Amniotic epithelial cell (primary cell): Measurements from ENCODE around the gene ASXL1.
A peak's percentile ranks its signal among the peaks of the same experiment; 100 is the strongest.

Experiments
- DNase-seq: peaks from one replicate; pipeline ENCODE4 v3.0.0-alpha.2; 2010; ENCODE audit warnings: low read depth

ASXL1 gene

DNA sequence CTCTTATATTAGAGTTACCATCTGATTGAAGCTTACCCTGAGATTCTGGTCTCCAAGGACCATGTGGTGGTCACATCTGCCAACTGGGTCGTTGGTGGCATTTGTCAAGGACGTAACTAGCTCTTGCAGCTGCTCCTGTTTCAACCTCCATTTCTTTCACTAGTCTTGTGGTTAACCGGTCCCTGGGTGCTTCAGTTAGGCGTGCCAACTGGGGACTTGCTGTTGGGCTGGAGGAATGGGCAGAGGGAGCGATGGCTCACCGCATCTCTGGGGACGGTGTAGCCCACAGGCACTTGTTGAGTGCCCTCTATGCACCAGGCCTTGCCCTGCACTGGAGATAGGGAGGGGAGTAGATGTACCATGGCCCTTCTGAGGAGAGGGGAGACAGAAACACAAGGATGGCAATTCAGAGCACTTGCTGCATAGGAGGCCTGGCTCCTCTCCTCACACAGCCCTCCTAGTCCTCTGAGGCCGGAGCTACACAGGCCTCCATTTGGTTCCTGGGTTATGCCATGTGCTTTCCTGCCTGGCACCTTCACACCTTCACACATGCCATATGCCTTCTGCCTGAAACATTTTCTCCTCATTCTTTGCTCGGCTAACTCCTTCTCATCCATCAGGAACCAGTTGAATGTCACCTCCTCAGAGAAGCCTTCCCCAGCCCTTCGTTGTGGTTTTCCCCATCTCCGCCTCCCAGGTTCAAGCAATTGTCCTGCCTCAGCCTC, 20.0 kb upstream of the ASXL1 start:
- no peak for DNase-seq

DNA sequence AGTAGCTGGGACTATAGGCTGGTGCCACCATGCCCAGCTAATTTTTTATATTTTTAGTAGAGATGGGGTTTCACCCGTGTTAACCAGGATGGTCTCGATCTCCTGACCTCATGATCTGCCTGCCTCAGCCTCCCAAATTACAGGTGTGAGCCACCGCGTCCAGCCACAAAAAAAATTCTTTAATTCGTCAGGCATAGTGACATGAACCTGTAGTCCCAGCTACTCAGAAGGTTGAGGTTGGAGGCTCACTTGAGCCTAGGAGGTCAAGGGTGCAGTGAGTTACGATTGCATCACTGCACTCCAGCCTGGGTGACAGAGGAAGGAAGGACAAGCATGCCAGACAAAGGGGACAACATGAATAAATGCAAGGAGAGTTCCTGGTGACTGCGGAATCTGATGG, 19.5 kb upstream of the ASXL1 start:
- DNase-seq, result no peak

DNA sequence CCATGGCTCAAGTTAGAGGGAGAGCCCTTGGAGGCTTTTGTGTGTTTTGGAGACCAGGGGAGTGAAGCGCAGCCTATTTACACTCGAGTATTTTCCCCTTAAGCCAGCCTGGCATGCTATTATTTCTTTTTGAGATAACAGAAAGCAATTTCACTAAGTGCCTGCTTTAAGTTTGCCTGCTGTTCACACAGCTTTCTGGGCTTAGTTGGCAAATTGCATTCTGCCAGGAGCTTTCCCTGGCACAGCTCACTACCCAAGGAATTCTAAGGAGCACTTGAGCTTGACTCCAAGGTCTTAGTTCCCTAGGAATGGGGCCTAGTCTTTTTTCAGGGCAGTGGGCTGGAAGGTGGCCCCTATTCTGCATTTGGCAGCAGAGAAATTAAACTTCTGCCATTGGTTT, 19.0 kb upstream of the ASXL1 start:
- no peak for DNase-seq

DNA sequence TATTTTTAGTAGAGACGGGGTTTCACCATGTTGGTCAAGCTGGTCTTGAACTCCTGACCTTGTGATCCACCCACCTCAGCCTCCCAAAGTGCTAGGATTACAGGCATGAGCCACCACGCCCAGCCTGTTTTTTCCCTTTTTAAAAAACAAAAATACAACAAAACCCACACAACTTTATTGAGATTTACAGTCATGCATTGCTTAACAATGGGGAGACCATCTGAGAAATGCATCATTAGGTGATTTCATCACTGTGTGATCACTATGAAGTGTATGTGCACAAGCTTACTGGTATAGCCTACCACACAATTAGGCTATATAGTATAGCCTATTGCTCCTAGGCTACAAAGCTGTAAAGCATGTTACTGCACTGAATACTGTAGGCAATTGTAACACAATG, 17.1 kb upstream of the ASXL1 start:
- peak; percentile 72 for DNase-seq

DNA sequence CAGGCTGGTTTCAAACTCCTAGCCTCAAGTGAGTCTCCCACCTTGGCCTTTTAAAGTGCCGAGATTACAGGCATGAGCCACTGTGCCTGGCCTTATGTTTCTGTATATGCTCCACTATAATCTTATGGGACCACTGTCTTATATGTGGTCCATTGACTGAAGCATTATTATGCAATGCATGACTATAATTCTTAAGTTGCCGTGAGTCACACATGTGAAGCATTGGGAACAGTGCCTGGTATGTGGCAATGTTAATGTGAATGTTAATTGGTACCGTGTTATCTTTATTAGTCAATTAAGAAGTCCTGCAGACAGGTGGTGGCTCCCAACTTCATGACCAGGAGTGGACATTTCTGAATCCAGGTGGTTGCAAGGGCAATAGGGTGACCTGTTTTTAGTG, 14.7 kb upstream of the ASXL1 start:
- DNase-seq, result peak; percentile 90

DNA sequence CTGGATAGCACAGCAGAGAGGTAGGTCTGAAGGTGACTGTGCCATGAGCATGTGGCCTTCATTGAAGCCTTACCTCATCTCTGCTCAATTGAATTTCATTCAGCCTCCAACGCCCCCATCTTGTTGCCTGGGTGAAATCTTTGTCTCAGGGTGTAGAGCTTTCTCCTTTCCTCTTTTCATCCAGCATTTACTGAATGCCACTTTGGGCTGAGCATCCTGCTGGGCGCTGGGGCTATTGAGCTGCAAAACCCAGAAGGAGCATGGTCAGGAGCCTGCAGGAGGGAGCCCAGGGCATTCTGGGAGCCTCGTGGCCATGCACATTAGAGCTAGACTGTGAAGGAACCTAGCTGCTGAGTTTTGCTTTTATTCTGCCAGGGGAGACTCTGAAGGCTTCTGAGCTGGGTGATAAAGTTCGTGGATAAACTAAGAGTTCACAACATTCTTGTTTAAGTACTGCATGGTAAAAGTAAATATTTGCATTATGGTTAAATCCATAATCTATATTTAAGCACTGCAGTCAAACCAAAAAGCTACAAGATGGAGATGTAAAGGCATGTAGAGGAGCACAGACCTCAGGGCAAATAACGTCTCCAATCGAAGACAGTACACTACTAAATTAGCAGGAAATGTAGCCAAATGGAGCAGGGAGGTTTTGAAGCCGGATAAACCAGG, 13.2 kb upstream of the ASXL1 start:
- no peak for DNase-seq

DNA sequence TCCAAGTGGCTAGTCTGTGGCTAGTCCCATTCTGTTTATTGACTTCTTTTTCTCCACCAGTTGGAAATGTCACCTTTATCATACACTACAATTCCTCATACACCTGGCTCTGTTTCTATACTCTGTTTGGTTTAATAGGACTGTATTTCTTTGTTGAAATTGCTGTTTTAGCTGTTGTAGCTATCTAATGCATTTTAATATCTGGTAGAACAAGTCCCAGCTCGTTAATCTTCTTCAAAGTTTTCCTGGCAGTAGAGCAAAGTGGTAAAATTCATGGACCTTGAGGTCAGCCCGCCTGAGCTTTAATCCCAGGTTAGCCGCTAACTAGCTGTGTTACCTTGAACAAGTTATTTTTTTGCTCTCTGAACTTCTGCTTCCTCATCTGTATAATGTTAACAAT, 9.9 kb upstream of the ASXL1 start:
- DNase-seq, result no peak

DNA sequence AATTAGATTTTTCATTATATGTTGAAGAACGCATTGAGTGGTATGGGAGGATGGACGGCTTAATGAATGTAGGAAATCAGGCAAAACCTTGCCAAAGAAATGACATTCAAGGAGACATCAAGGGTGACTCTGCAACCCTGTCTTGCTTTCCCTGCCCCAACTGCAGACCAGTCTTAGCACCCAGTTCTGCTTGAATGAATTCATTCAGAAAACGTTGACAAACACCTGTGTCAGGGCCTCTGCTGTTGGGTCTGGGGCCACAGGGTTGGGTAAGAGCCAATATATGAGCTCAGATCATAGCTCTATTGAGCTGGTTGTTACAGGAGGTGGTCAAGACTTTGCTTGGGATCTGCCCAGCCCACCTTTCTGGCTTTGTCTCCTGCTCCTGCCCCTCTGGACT, 7.7 kb upstream of the ASXL1 start:
- no peak for DNase-seq

DNA sequence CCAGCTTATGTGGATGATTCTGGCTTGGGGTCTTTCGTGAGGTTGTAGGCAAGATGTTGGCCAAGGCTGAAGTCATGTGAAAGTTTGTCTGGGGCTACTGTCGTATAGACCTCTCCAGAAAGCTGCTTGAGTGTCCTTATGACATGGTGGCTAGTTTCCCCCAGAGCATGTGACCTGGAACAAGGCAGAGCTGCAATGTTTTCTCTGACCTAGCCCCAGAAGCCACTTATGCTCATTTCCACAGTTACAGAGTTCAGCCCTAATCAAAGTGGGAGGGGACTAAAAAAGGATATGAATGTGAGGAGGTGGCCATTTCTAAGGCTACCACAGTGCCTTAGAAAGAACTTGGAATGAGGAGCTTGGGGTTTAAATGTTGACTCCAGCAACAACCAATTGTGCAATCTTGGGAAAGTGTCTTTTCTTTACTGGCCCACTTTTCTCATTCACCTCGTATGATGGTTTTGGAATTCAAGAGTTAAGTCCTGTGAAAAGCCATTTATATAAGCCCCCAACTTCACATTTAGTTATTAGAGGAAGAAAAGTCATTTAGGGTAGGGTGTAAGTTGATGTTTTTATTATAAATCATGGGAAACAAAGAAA, 5.9 kb upstream of the ASXL1 start:
- no peak for DNase-seq

DNA sequence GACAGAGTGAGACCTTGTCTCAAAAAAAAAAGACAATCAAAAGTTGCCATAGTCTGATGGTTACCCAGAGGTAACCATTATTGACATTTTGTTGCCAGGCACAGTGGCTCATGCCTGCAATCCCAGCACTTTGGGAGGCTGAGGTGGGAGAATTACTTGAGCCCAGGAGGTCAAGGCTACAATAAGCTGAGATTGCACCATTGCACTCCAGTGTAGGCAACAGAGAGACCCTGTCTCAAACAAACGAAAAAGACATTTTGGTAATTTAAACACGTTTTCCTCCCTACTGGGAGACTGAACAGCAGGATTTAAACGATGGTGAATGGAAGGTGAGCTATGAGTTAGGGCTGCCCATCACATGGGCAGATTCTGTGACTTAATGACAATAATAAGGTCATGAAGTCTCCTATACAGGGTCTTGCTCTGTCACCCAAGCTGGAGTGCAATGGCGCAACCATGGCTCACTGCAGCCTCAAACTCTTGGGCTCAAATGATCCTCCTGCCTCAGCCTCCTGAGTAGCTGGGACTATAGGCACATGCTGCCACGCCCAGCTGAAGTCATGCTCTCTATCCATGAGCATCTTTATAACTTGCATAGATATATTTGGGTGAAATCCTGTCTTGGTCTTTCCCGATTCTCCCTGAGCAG, 4.2 kb upstream of the ASXL1 start:
- no peak for DNase-seq

DNA sequence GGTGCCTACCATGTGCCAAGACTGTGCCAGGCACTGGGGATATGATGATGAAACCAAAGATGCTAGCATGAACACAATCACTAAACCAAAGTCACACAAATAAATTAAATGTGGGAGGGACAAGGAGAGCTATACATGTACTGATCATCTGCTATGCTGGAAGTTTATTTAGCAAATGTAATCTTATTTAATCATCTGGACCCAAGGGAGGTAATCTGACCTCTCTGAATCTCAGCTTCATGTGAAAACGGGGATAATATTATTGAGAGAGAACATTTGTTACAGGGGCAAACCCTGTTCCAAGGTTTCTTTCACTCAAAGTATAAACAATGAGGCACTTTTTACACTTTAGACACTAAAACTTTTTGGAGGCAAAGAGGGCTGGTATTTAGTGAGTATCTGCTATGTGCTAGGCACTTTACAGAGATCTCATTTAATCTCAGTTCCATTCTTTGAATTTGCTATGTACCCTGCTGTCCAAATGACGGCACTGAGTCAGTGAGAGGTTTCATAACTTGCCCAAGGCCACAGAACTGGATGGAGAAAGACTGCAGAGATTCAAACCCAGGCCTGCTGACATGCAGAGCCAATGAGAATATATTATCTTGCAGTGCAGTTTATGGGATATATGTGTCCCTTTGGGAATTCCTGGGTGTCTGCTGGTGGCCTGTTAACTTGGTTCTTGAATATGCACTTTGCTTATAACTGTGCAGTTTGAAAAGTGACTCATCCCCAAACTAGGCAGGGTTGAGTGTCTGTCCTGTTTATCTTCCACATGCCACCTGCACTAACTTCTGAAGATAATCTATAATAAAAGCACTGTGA, 3.3 kb upstream of the ASXL1 start:
- peak; percentile 78 for DNase-seq

DNA sequence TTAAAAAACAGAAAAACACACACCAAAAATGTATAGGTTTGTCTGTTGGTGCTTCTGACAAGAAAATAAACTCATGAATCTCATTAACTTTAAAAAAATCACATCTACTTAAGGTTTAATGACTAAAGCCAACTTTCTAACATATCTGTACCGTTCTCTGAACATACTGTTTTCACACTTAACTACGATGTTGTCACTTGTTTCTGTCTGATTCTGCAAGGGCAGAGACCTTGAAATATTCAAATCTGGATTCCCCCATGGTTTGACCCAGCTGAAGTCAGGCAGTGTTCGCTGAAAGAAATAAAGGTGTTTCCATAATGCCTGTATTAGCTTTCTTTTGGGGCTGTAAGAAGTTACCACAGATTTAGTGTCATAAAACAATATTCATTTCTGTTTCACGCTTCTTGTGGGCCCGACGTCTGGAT, 2.7 kb upstream of the ASXL1 start:
- DNase-seq, result no peak

DNA sequence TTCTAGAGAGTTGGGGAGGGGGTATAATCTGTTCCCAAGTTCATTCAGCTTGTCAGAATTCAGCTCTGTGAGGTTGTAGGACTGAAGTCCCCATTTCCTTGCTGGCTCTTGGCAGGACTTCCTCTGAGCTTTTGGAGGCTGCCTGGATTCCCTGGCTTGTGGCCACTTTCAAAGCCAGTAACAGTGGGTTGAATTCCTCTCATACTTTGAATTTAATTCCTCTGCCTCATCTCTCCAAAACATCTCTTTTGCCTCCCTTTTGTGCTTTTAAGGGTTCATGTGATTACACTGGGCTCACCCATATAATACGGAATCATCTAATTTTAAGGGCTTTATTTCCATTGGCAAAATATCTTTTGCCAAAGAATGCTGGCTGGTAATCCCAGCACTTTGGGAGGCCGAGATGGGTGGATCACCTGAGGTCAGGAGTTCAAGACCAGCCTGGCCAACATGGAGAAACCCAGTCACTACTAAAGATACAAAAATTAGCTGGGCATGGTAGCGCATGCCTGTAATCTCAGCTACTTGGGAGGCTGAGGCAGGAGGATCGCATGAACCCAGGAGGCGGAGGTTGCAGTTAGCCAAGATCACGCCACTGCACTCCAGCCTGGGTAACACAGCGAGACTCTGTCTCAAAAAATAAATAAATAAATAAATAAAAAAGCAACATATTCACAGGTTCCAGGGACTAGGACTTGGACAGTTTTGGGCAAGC, 2.1 kb upstream of the ASXL1 start:
- DNase-seq, result peak; percentile 55

DNA sequence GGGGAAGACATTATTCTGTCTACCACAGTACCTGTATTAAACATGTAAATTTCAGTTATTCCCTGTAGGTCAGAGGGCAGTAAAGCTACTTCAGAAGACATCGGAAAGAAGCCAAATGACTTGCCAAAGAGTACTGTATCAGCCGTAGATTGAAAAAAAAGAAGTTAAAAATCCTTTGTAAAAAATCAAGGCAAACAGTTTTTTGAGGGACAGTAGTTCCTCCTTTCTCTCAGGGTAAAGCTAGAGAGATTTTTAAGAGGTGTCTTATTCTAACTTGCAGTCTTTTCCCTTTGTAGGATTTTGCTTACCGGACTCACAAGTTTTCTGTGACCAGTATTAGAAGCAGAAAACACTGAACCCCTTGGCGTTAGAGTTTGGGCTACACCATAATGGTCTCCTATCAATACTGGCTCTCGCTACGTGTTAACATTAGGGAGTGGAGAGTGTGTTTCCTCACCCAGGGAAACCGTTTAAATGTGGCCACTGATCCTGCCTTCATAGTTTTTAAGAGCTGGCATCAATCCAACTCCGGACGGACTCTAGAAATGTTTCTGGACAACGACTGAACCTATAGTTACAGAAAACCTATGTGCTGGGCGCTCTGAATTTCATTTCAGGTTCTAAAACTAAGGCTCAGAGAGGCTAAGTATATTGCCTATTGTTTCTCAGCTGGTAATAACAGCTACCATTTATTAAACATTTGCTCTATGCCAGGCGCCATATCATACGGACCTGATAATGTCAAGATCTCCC, 1.3 kb upstream of the ASXL1 start:
- no peak for DNase-seq

DNA sequence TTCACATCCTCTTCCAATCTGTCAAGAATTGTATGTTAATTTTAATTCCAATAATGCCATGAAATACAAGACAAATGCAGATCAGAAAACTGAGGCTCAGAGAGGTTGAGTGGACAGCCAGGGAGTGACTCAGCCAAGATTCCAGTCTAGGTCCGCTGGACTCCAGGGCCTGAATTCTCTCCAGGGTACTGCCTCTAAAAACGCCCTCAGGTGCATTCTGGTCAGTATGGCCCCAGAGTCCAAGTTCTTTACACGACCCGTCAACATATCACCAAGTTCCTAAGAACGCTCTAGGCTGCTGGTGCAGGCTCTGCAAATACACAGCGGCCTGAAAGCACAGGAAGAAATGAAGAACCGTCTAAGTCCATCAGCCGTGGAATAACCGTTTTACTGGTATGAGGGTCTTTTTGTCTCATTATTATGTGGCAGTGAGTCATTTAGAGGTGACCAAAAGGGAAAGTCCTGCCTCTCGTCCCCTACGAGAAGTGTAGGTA, 709 bp upstream of the ASXL1 start:
- peak; percentile 42 for DNase-seq

DNA sequence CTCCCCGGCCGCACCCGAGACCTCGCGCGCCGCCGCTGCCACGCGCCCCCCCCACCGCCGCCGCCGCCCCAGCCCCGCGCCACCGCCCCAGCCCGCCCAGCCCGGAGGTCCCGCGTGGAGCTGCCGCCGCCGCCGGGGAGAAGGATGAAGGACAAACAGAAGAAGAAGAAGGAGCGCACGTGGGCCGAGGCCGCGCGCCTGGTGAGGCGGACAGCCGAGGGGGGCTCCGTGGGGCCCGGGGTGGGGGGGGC, 426 bp downstream of the ASXL1 start:
- DNase-seq, result no peak

DNA sequence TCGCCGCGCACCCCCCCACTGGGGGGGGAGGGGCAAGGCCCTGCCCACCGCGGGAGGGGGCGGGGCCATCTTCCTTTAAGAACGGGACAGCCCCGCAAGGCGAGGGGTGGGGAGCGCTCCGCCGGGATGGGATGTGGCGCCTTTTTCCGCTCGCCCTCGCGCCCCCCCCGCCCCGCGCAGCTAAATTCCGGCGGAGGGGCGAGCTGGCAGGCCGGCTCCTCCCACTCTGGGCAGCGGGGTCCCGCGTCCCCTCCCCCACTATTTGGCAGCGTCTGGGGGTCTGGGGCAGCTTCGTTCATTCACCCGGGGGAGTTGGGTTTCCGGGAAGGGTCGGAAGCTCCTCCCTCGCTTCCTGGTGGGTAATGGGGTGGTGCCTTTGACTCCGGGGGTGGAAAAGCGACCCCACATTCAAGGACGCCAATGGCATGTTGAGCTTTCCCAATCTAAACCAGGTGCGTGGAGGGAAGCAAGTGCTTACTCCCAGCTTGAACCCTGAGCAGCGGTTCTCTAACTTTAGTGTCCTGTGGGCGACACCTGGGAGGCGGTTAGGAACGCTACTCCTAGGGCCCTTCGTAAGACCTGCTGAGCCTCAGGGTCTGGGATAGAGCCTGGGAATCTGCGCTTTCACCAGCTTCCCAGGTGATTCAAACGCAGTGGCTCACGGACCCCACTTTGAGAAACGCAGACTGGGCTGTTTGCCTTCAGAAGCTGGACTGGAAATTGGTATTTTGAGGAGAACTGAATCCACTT, 927 bp downstream of the ASXL1 start:
- DNase-seq, result peak; percentile 32

DNA sequence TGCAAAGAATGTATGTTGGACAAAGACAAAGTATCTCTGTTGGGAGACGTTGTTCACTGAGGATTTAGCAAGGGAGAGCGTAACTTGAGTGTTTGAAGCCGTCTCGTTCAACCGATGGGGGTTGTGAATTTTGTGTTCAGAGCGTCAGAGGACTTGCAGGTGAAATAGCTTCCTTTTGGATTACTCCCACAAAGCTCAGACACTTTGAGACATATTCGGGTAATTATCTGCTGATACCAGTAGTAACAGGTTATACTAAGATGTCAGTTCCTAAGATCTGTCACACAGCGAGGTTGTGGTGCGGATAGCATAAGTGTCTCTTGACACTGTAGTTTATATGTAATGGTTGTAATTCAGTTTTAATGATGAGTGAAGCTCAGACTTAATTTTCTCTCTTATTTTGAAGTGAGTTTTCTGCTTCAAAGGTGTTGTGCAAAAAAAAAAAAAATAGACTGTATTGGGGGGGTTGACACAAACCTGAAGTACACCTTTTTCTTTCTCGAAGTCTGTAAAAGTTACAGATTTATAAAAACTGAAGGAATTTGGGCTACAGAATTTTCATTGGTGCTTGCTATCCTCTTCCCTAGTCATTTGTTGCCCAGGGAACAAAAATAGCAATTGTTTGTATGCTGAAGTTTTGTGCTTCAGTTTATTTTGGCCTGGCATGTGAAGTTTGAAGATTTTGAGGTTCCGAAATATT, 1.7 kb downstream of the ASXL1 start:
- peak; percentile 40 for DNase-seq

DNA sequence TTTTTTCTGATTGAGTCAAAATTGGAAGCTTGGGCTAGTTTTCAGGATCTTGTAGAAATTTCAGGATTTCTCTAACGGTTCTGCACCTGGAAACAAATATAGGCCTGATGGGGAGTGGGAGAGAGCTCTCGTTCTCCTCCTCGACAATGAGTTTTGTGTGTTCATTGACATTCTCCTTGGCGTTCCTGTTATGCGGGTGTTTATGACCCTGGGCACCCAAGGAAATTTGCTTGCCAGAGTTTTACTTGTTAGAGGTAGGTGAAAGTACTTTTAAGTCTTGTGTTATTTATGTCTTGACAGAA, 2.2 kb downstream of the ASXL1 start:
- no peak for DNase-seq

DNA sequence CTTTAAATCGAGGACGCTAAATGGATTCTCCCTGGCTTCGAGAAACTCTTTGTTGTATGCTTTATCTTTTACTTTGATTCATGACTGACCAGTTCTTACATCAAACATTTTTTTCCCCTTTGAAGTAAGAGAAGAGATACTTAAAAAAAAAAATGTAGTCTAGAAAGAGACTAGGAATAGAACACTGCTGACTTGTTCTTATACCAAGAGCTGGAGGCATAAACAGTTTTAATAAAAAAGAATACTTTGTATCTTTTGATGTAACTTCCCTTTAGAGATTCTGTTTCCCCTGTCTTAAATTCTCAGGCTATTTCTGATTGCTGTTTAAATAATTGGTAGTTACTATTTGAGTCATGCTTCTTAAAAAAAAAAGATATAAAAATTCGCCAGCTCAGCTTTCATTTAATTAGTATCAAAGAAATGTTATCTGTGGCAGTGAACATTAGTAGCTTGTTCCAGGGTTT, 4.8 kb downstream of the ASXL1 start:
- DNase-seq, result peak; percentile 52
